ENCODE results near the gene PRLH.
"Not testable (repeated sequence)": the region's sequence is repeated elsewhere in the genome, so short reads cannot be mapped to it uniquely, and the experiment has no call there.

PRLH gene

GRCh38 chr2:237581751-237582746 is 15.7 kb downstream of the PRLH start:
- DNase-seq (ENCODE audit: low read depth in 2 of 2) = peak in 1 of 2 experiments; percentile 34

GRCh38 chr2:237583385-237584295 is 17.3 kb downstream of the PRLH start:
- no peak for DNase-seq (ENCODE audit: low read depth in 2 of 2)

- no peak for DNase-seq (ENCODE audit: low read depth in 2 of 2)
Measured at GRCh38 chr2:237585590-237586221, 19.3 kb downstream of the PRLH start.

DNA sequence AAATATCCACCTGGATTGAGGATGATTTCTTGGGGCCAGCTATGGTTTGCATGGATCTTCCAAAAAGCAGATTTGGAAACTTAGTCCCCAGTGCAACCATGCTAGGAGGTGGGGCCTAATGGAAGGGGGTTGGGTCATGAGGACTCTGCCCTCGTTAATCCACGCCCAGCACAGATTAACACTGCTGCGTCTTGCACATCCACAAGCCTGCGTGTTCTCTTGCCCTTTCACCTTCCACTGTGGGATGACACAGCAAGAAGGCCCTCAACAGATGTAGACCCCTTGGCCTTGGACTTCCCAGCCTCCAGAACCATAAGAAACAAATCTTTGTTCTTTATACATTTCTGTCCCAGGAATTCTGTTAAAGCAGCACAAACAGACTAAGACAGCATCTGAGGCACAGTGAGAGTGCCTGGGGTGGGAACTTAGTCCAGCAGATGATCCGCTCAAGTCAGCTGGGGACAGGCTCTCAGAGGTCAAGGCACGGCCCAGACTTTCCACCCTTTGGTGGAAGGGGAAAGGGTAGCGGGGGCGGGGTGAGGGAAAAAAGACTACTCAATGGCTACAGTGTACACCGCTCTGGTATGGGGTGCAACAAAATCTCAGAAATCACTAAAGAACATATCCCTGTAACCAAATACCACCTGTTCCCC is 21.8 kb downstream of the PRLH start:
- DNase-seq (ENCODE audit: low read depth in 2 of 2) = no peak

DNA sequence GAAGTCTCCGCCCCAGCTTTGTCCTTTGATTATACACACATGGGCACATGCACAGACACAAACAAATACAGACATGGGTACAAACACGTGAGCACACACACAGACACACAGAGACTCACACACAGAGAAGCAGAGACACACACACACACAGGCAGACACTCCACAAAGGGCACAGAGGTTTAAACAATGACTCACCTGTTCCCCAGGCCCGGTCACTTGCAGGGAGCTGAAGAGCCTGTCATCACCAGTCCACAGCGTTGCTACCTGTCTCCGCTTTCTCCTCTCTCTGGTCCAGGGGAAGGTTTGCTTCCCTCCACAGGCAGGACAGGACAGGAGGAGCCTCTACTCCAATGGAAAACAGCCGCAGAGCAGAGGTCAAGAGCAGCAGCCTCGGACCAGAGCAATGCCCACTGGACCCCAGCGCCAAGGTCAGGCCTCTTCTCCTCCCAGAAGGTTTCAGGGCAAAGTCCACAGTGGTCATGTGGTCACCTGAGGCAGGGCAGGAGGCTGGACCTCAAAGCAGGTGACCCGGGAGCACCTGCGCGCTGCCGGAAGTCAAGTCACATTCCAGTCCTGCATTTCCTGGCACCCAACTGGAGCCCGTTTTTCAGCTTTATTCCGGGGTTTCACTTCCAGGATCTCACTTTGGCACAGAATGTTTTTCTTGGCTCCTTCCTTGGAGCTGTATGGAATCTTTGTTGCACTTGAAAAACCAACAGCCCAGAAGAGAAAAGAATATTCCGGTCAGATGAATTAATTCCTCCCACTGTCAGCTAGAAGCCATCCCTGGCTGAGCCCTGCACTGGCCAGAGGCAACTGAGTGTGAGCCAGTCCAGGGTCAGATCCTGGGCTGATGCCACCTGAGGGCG is 24.1 kb downstream of the PRLH start, which contains the start of gene RAB17:
TSS of gene RAB17 (minus strand) at position 463 of the 869 bp plus-strand sequence. CDS start 4,580 bp downstream, outside the sequence.
- no peak for DNase-seq (ENCODE audit: low read depth in 2 of 2)

- no peak for DNase-seq (ENCODE audit: low read depth in 2 of 2)
Measured at GRCh38 chr2:237591141-237591881, 24.9 kb downstream of the PRLH start.

GRCh38 chr2:237592425-237592980 is 26.1 kb downstream of the PRLH start:
- DNase-seq (ENCODE audit: low read depth in 2 of 2) = no peak

DNA sequence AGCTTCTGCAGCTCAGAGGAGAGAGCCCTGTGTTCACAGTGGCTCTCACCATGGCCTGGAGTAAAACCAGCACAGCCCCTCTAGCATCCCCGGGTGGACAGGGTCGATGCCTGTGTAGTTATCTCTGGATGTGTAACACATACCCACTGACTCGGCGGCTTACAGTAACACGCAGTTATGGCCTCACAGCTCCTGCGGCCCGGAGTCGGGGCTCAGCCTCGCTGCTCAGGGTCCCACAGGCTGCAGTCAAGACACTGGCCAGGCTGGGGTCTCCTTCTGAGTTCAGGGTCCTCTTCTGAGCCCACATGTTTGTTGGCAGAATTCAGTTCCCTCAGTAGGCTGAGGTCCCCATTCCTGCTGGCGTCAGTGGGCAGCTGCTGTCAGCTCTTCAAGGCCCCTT is 26.7 kb downstream of the PRLH start:
- no peak for DNase-seq (ENCODE audit: low read depth in 2 of 2)

DNA sequence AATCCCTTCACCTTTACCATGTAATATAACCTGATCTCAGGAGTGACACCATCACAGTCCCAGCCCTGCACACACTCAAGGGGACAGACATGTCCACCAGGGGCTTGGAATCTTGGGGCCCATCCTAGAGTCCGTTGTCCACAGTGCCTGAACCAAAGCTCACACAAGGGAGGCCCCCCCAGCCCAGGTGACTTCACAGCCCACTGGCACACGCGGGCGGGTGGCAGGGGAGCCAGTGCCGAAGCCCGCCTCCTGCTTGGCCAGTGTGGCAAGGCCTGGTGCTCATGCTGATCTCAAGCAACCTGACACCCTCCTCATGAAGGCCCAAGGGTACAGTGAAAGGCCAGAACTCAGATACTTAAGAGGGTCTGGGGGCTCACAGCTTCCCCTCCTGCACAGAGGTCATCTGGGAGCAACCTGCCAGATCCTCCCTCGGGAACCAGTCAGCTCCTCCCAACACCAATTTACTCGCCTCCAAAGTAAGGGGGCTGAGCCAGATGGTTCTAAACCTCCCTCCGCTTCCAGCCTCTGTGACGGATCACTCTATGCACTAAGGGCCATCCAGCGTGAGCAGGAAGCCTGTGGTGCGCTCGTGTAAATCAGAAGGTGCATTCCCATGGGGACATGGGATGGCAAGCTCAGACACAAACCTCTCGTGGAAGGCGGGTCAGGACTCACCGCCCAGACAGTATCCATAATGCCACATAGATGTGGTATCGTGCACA is 27.4 kb downstream of the PRLH start:
- DNase-seq (ENCODE audit: low read depth in 2 of 2) = no peak

GRCh38 chr2:237594514-237594871 is 28.1 kb downstream of the PRLH start:
- DNase-seq (ENCODE audit: low read depth in 2 of 2) = no peak

GRCh38 chr2:237595829-237596519 is 29.6 kb downstream of the PRLH start:
- not testable (repeated sequence) for DNase-seq (ENCODE audit: low read depth in 2 of 2)

DNA sequence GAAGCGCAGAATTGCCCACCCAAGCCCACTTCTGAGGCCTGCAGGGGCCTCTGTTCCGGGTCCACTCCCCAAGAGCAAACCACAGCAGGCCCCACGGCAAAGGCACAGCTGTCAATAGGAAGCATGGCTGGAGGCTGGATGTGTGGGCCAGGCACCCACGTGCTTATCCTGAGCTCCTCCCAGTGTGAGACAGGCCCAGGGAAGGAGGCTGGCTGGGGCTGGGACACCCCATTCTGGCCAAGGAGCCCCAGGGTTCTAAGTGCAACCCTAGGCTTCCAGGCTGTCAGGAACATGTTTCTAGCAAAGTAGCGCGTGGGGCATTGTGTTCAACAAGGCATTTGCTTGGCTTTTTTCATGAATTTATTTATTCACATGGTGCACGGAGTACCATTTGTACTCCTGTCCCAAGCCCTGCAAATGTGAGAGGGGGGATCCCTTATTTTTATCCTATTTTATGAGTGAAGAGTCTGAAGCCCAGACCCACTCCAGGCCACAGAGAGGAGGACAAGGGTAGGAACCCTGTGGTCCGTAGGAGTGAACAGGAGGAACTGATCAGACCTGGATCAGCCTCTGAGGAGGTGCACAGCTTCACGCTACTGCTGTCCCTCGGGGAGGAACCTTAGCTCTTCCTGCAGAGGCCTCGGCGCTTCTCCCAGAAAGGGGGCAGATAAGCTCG is 30.3 kb downstream of the PRLH start:
- DNase-seq (ENCODE audit: low read depth in 2 of 2) = no peak

DNA sequence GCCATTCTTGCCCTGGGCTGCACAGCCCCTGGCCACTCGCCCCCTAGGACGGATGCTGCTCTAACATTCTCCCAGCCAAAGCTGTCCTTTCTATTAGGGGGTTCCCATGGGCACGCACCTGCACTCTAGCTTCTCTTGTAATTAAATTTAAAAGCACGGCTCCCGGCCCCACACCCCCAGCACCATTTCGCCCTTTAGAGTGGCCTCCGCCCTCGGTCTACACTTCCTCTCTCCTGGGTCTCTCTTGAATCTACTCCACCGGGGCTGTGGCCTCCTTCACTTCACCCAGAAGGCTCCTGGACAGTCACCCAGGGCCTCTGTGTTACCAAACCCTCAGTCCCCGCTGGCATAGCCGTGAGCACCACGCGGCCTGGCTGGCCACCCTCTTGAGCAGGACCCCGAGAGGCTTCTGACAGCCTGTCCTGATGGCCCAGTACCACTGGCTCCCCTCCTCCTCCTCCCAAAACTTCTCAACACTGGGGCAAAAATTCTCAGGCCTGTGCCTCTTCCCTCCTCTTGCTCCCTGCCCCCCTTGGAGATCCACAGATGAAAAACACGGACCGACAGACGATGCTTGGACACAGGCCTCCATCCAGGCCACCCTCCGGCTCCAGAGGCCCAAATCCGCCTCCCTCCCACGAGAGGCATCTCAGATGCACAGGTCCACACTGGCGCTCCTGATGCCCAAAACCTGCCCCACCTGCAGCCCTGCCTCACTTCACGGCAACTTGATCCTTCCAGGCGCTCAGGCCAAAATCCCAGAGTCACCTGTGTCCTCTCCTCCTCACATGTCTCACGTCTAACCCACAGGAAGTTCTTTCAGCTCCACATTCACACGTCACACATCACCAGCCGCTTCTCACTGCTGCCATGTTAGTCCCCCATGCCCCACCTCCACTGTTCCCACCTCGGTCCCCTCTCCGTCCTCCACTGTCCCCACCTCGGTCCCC is 31.1 kb downstream of the PRLH start:
- DNase-seq (ENCODE audit: low read depth in 2 of 2) = no peak

- no peak for DNase-seq (ENCODE audit: low read depth in 2 of 2)
Measured at GRCh38 chr2:237598468-237599208, 32.3 kb downstream of the PRLH start.

DNA sequence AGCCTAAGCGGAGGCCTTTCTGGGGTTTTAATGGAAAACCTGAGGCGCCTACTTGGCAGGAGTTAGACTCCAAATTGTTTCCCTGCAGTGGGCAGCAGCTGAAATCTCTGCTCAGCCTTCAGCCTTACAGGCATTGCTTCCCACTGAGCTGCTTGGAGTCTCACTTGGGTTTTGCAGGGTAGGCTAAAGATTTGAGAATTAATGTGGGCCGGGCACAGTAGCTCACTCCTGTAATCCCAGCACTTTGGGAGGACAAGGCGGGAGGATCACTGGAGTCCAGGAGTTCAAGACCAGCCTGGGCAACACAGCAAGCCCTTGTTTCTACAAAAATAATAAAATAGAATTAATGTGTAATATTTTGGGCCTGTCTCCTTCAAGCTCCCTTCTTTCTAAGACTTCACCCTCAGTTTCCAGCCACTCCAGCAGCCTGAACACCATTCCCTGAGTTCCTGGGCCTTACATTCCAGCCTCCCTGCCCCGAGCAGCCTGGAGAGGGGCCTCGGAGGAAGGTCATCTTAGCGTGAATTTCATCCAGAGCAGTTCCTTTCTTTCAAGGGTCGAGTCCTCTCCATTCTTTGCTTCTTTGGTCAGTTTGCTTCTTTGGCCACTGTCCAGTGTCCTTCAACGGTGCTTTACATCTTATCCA is 33.2 kb downstream of the PRLH start:
- DNase-seq (ENCODE audit: low read depth in 2 of 2) = no peak

Data from fibroblast of skin of left quadriceps (primary cell).